Muscle of leg (tissue), 11 donors: ENCODE measurements around the gene VSIG8. TPM values are rescaled to one million over a fixed set of nuclear protein-coding genes. Genes with fewer than 3 reads are reported as not detected.

ENCODE experiments used
- DNase-seq: peaks from one replicate; pipeline ENCODE4 v3.0.0; 2013
- H3K27ac ChIP-seq: one replicate; pipeline ENCODE4 v1.5.1; 2013; ENCODE audit warnings: mild to moderate bottlenecking, low read length, control low read depth
- H3K27me3 ChIP-seq: one replicate; pipeline ENCODE4 v1.6.1; 2013; ENCODE audit warnings: low read length; ENCODE audit not compliant: control insufficient read depth, insufficient read depth
- H3K36me3 ChIP-seq: one replicate; pipeline ENCODE4 v1.6.1; 2013; ENCODE audit warnings: low read length; ENCODE audit not compliant: control insufficient read depth, insufficient read depth
- H3K4me1 ChIP-seq: one replicate; pipeline ENCODE4 v1.6.1; 2013; ENCODE audit warnings: low read length; ENCODE audit not compliant: control insufficient read depth, insufficient read depth
- H3K4me3 ChIP-seq: one replicate; pipeline ENCODE4 v1.5.1; 2013; ENCODE audit warnings: low read length, control low read depth
- H3K9me3 ChIP-seq: replicated peaks from 2 replicates; pipeline ENCODE4 v1.6.1; 2013; ENCODE audit warnings: low read depth, low read length; ENCODE audit not compliant: control insufficient read depth
- WGBS: methylation state at CpG from one replicate; pipeline ENCODE4 v1.1.5; 2013; ENCODE audit warnings: missing lambda C conversion rate; ENCODE audit not compliant: insufficient coverage; 5-methylcytosine and 5-hydroxymethylcytosine counted together
- polyA plus RNA-seq, 8 donors: library from polyadenylated mRNA; unstranded; fragments of 120-200 nt; gene quantifications; one replicate each; pipeline versions ENCODE4 v1.2.1 to v1.2.3, GENCODE V29; 2013; ENCODE audit warnings: inconsistent platforms in 1 of 8, low replicate concordance in 1 of 8; ENCODE audit not compliant: insufficient read length in 8 of 8, insufficient read depth in 1 of 8
- total RNA-seq: library from RNA; stranded (reverse); fragments of 120-200 nt; gene quantifications from one replicate; pipeline ENCODE4 v1.2.4, GENCODE V29; 2013

The VSIG8 gene
- total and polyA plus RNA-seq, 9 donors: not detected

DNA sequence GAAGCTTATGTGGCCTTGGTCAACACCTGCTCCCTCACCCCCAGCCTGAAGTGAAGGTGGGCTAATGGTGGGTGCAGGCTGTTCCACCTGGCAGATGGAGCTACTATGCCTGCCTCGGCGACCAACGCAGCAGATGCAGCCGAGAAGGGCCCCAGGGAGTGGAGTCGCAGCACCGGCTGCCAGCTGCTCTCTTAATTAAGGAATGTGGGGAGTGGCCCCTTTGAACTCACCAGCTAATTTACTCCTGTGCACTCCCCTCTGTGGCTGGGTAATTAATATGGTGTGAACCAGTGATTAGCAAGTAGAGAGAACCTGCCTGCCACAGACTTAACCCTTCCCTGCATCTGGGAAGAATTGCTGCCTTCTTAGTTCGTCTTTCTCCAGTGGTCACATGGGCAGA lies 39.1 kb downstream of the VSIG8 start:
- WGBS: no CpG with 5 or more reads among the region's 7 CpGs
- DNase-seq: no peak
- Histone ChIP-seq H3K36me3 (no peaks in the 10 kb centered on the region), H3K4me3 (no peak overlapping the region), H3K9me3 (no peaks in the 10 kb centered on the region), H3K4me1 (peaks cover 17% of the 10 kb centered on the region), H3K27ac (no peak overlapping the region), H3K27me3 (peaks cover 18% of the 10 kb centered on the region)

DNA sequence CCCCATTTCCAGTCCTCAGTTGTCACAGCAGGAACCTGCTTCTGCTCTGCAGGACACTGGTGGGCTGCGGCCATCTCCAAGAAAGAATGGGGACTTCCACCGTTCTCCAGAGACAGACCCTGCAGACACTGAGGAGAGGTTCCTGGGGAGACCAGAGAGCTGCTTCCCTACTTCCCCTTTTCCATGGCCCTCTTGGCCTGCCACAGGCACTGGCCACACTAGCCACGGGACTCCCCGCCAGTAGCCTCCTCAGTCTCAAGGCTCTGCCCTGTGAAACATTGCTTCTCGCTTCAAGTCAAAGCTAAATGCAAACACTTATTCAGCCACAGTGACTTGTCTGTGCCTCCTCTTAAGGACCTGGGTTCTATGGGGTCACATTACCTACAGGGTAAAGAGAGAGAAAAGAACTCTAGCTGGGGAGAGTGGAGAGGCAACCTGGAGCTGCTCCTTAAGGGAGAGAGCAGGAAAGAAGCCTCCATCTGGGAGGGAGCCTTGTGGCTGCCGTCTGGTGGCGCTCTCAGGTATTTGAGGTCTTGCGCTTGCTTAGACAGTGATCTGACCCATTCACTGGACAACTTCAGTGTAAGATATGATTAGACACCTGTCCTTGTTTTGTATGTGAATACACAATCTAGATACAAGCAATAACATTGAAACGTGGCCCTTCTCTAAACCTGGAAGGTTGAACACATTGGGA lies 41.1 kb downstream of the VSIG8 start:
- no peak overlapping the region for H3K27ac ChIP-seq
- no peak overlapping the region for H3K4me3 ChIP-seq
- H3K36me3 ChIP-seq: no peaks in the 10 kb centered on the region
- DNase-seq: peak; percentile 57
- no peaks in the 10 kb centered on the region for H3K9me3 ChIP-seq
- H3K4me1 ChIP-seq: peaks cover 14% of the 10 kb centered on the region
- WGBS: 91% methylated on average over 4 of the region's 9 CpGs
- peaks cover 18% of the 10 kb centered on the region for H3K27me3 ChIP-seq

DNA sequence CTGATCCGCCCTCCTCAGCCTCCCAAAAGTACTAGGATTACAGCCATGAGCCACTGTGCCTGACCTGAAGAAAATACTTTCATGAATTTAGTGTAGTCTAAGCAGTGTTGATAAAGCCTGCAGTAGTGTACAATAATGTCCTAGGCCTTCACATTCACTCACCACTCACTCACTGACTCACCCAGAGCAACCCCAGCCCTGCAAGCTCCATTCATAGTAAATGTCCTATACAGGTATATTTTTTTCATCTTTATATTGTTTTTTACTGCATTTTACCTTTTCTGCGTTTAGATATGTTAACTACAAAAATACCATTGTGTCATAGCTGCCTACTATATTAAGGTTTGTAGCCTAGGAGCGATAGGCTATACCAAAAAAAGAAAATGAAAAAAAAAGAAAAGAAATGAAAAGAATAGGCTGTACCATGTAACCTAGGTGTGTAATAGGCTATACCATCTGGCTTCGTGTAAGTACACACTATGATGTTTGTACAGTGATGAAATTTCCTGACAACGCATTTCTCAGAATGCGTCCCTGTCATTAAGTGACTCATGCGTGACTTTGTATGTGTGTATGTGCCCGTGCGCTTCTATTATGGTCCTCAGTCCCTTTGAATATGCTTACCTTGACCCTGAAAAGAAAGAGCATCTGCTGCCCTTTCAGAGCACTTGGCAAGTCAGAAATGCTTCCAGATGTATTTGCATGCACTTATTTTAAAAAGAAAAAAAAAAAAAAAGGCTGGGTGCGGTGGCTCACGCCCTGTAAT lies 45.0 kb downstream of the VSIG8 start:
- Histone ChIP-seq H3K36me3 (no peaks in the 10 kb centered on the region), H3K27ac (no peak overlapping the region), H3K9me3 (no peaks in the 10 kb centered on the region), H3K4me1 (peaks cover 3% of the 10 kb centered on the region), H3K4me3 (no peak overlapping the region), H3K27me3 (peaks cover 8% of the 10 kb centered on the region)
- 89% methylated on average over 4 of the region's 11 CpGs for WGBS
- no peak for DNase-seq

DNA sequence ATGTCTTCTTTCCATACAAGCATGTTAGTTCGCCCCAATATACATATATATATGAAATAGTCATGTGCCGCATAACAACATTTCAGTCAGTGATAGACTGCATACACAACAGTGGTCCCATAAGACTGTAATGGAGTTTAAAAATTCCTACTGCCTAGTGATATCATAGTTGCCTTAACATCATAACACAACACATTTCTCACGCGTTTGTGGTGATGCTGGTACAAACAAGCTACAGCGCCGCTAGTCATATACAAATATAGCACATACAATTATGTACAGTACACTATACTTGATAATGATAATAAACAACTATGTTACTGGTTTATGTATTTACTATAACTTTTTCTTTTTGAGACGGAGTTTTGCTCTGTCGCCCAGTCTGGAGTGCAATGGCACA lies 46.5 kb downstream of the VSIG8 start:
- DNase-seq: no peak
- H3K4me1 ChIP-seq: no peaks in the 10 kb centered on the region
- H3K27ac ChIP-seq: no peak overlapping the region
- no peaks in the 10 kb centered on the region for H3K9me3 ChIP-seq
- H3K27me3 ChIP-seq: peaks cover 3% of the 10 kb centered on the region
- H3K36me3 ChIP-seq: no peaks in the 10 kb centered on the region
- no CpG with 5 or more reads among the region's 8 CpGs for WGBS
- no peak overlapping the region for H3K4me3 ChIP-seq

DNA sequence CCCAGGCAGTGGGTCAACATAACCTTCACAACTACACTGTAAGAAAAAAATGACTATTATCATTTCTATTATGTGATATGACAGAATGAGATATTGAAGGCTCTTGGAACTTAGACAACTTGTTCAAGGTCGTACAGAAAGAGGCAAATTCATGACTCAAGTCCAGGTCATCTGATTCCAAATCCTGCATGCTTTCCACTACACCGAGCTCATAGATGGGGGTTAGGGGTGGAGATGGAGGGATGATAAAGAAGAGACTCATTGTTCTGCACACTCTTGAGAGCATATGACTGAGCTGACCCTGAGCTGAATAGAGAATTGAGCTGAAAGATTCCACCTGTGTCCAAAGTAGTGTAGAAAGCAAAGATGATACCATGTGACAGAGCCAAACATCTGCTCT lies 57.5 kb downstream of the VSIG8 start:
- no peaks in the 10 kb centered on the region for H3K9me3 ChIP-seq
- no peak overlapping the region for H3K27ac ChIP-seq
- DNase-seq: no peak
- H3K27me3 ChIP-seq: peaks cover 5% of the 10 kb centered on the region
- WGBS: no CpG with 5 or more reads among the region's 2 CpGs
- peaks cover 3% of the 10 kb centered on the region for H3K4me1 ChIP-seq
- no peaks in the 10 kb centered on the region for H3K36me3 ChIP-seq
- H3K4me3 ChIP-seq: no peak overlapping the region

Other genes with a start within 250 kb of the VSIG8 start
- not detected for gene CRP, start 148.1 kb downstream of the VSIG8 start, total RNA-seq
- not detected for gene CRP, start 148.1 kb downstream of the VSIG8 start, polyA plus RNA-seq
- gene DUSP23, start 81.7 kb downstream of the VSIG8 start, total RNA-seq: 12.1 TPM
- 1 to 10 TPM; 5.2 to 8.5 (median 7.8) TPM for gene DUSP23, start 81.7 kb downstream of the VSIG8 start, polyA plus RNA-seq
- not detected for gene FCRL6, start 60.3 kb downstream of the VSIG8 start, total RNA-seq
- under 1 TPM in 4 of 8 donors, not detected in 4; 0.08 to 0.17 (median 0.11) TPM for gene FCRL6, start 60.3 kb downstream of the VSIG8 start, polyA plus RNA-seq
- gene SLAMF8, start 35.8 kb downstream of the VSIG8 start, total RNA-seq: 0.27 TPM
- 1 to 10 TPM in 1 of 8 donors, under 1 TPM in 7; 0.19 to 1.5 (median 0.46) TPM for gene SLAMF8, start 35.8 kb downstream of the VSIG8 start, polyA plus RNA-seq
- 0.22 TPM for gene CFAP45, start 37.5 kb upstream of the VSIG8 start, total RNA-seq
- gene CFAP45, start 37.5 kb upstream of the VSIG8 start, polyA plus RNA-seq: under 1 TPM; 0.18 to 0.54 (median 0.44) TPM
- gene TAGLN2, start 62.9 kb upstream of the VSIG8 start, total RNA-seq: 84.2 TPM
- 100 to 1,000 TPM; 167 to 251 (median 202) TPM for gene TAGLN2, start 62.9 kb upstream of the VSIG8 start, polyA plus RNA-seq
- gene IGSF9, start 83.0 kb upstream of the VSIG8 start, total RNA-seq: 0.13 TPM
- 1 to 10 TPM in 3 of 8 donors, under 1 TPM in 5; 0.29 to 5.9 (median 0.73) TPM for gene IGSF9, start 83.0 kb upstream of the VSIG8 start, polyA plus RNA-seq
- not detected for gene SLAMF9, start 91.6 kb upstream of the VSIG8 start, total RNA-seq
- gene SLAMF9, start 91.6 kb upstream of the VSIG8 start, polyA plus RNA-seq: not detected
- 3.6 TPM for gene PIGM, start 169.3 kb upstream of the VSIG8 start, total RNA-seq
- 1 to 10 TPM; 4.3 to 6.6 (median 5.3) TPM for gene PIGM, start 169.3 kb upstream of the VSIG8 start, polyA plus RNA-seq
- gene KCNJ10, start 207.5 kb upstream of the VSIG8 start, total RNA-seq: 0.35 TPM
- gene KCNJ10, start 207.5 kb upstream of the VSIG8 start, polyA plus RNA-seq: 1 to 10 TPM in 1 of 8 donors, under 1 TPM in 7; 0.30 to 1.6 (median 0.65) TPM
- gene KCNJ9, start 218.9 kb upstream of the VSIG8 start, total RNA-seq: 0.09 TPM
- gene KCNJ9, start 218.9 kb upstream of the VSIG8 start, polyA plus RNA-seq: under 1 TPM in 7 of 8 donors, not detected in 1; 0.04 to 0.16 (median 0.09) TPM
- 15.4 TPM for gene IGSF8, start 236.0 kb upstream of the VSIG8 start, total RNA-seq
- 10 to 100 TPM; 17.7 to 26.2 (median 22.1) TPM for gene IGSF8, start 236.0 kb upstream of the VSIG8 start, polyA plus RNA-seq